SK-N-MC (cell line): ENCODE data around the gene PPME1.

ENCODE experiments used
- EZH2 ChIP-seq: fragments of 200-600 bp; sonication (generic); IDR thresholded peaks from one replicate; pipeline ENCODE4 v1.6.1; 2017; ENCODE audit warnings: antibody characterized with exemption
- POLR2AphosphoS5 ChIP-seq: IDR thresholded peaks from 2 replicates; pipeline ENCODE4 v1.6.1; 2012; ENCODE audit warnings: mild to moderate bottlenecking, low read depth, low read length, borderline replicate concordance

DNA sequence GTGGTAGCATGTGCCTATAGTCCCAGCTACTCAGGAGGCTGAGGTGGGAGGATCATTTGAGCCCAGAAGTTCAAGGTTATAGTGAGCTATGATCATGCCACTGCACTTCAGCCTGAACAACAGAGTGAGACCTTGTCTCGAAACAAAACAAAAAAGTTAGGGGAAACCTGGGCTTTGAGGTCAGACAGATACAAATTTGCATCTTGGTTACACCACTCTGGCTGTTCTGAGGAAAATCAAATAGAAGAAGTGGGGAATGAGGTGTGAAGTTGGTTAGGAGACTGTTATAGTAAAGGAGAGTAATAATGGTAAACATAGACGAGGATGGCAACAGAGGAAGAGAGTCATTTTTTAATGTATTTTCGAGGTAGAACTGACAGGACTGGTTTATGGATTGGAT lies 62.6 kb downstream of the PPME1 start:
- TF ChIP-seq EZH2 (no peak), POLR2AphosphoS5 (no peak)
